GM12878 (cell line): ENCODE results near the gene SLCO3A1. TPM values are rescaled to one million over a fixed set of nuclear protein-coding genes. Genes with fewer than 3 reads are reported as not detected.

Source experiments
- ATAC-seq: fragments of 200-7000 bp; cut with Tn5 transposase; 3 replicates; pipeline ENCODE4 v1.9.1; 2020; ENCODE audit warnings: mild to moderate bottlenecking, moderate library complexity
- BruUV-seq: library from RNA; stranded (reverse); fragments of 400-500 nt; replicated peaks from 2 replicates; lab custom pipeline; 2021; lab: Mats Ljungman, UMichigan
- CTCF ChIA-PET: fragments of 300-600 bp; sonication (Branson Sonifier 250); formaldehyde crosslinking; extraction: SDS; loops from one replicate; lab custom pipeline; 2021; ENCODE audit warnings: inconsistent platforms; lab: Yijun Ruan, JAX
- POLR2A ChIA-PET: fragments of 350-600 bp; formaldehyde crosslinking; extraction: SDS; loops from one replicate; lab custom pipeline; 2021; ENCODE audit warnings: inconsistent platforms; lab: Charles Lee
- RAD21 ChIA-PET: fragments of 300-600 bp; sonication (Branson Sonifier 250); formaldehyde crosslinking; loops from one replicate; lab custom pipeline; 2023; ENCODE audit warnings: antibody characterized with exemption; ENCODE audit not compliant: unreplicated experiment; lab: Charles Lee
- SMC1A ChIA-PET: fragments of 300-600 bp; sonication (Branson Sonifier 250); formaldehyde crosslinking; loops from one replicate; lab custom pipeline; 2023; ENCODE audit not compliant: unreplicated experiment, uncharacterized antibody; lab: Charles Lee
- DNase-seq: peaks from one replicate; pipeline ENCODE4 v3.0.0-alpha.2; 2011; ENCODE audit warnings: low read depth, low spot score
- FAIRE-seq: peaks from 3 replicates; lab custom pipeline; 2011; peaks lifted over from hg19 to GRCh38; lab: Jason Lieb, UNC
- H2AFZ ChIP-seq: 2 replicates; pipeline ENCODE4 v1.6.0; 2011; ENCODE audit warnings: low read depth, low read length, control low read depth; ENCODE audit not compliant: control insufficient read depth
- H3K27ac ChIP-seq: 2 replicates; pipeline ENCODE4 v1.5.1; 2011; ENCODE audit warnings: control low read depth; ENCODE audit not compliant: control insufficient read depth, insufficient read depth
- H3K27me3 ChIP-seq, 2 experiments: replicated peaks in 1 of 2; 2 replicates each; pipeline versions ENCODE4 v1.6.0 to v1.6.1; 2011; ENCODE audit warnings: low read length in 1 of 2; ENCODE audit not compliant: control insufficient read depth in 2 of 2, insufficient read depth in 2 of 2
- H3K36me3 ChIP-seq, 2 experiments: 2 replicates each; pipeline ENCODE4 v1.5.1; 2011; ENCODE audit warnings: low read length in 1 of 2; ENCODE audit not compliant: control insufficient read depth in 2 of 2, insufficient read depth in 2 of 2
- H3K4me1 ChIP-seq: 2 replicates; pipeline ENCODE4 v1.6.1; 2011; ENCODE audit warnings: mild to moderate bottlenecking, low read length, moderate library complexity, mixed read lengths; ENCODE audit not compliant: control insufficient read depth, insufficient read depth
- H3K4me2 ChIP-seq: 2 replicates; pipeline ENCODE4 v1.6.0; 2011; ENCODE audit warnings: control low read depth; ENCODE audit not compliant: control insufficient read depth, insufficient read depth
- H3K4me3 ChIP-seq: fragments of 200-600 bp; sonication (generic); 2 replicates; pipeline ENCODE4 v1.5.1; 2016
- H3K79me2 ChIP-seq: 2 replicates; pipeline ENCODE4 v1.6.0; 2011; ENCODE audit warnings: low read length; ENCODE audit not compliant: control insufficient read depth, insufficient read depth
- H3K9ac ChIP-seq: 2 replicates; pipeline ENCODE4 v1.8.0; 2011; ENCODE audit warnings: low read length, control low read depth, mixed read lengths; ENCODE audit not compliant: control insufficient read depth, insufficient read depth
- H3K9me3 ChIP-seq: replicated peaks from 3 replicates; pipeline ENCODE4 v1.5.1; 2011; ENCODE audit warnings: mild to moderate bottlenecking, low read length; ENCODE audit not compliant: control insufficient read depth, insufficient read depth
- H4K20me1 ChIP-seq: 2 replicates; pipeline ENCODE4 v1.6.0; 2011; ENCODE audit not compliant: control insufficient read depth, insufficient read depth
- KLF5 ChIP-seq: fragments of 450-650 bp; IDR thresholded peaks from 2 replicates; pipeline ENCODE4 v1.6.1; 2014; ENCODE audit warnings: mild to moderate bottlenecking; ENCODE audit not compliant: partially characterized antibody
- MYB ChIP-seq: fragments of 150-350 bp; IDR thresholded peaks from 2 replicates; pipeline ENCODE4 v1.6.1; 2014; ENCODE audit warnings: mild to moderate bottlenecking, low read depth, low read length, borderline replicate concordance
- TARDBP ChIP-seq: IDR thresholded peaks from 2 replicates; pipeline ENCODE4 v1.6.1; 2016; ENCODE audit warnings: borderline replicate concordance
- YY1 ChIP-seq: IDR thresholded peaks from 2 replicates; pipeline ENCODE4 v1.6.1; 2011; ENCODE audit warnings: low read depth, mild to moderate bottlenecking, low read length
- WGBS: methylation state at CpG from one replicate; pipeline ENCODE4 v1.1.6; 2016; ENCODE audit warnings: low lambda C conversion rate; ENCODE audit not compliant: insufficient replicate concordance, insufficient coverage; ENCODE audit errors: missing lambda C conversion rate; 5-methylcytosine and 5-hydroxymethylcytosine counted together
- in situ Hi-C: fragments of 300-500 bp; cut with MboI; formaldehyde crosslinking; loops from 9 replicates; pipeline ENCODE4 v1.14.3; 2018; ENCODE audit warnings: mixed read lengths
- intact Hi-C: fragments of 100-400 bp; cut with micrococcal nuclease; formaldehyde crosslinking; loops from one replicate; pipeline ENCODE4 v1.14.2; 2022; ENCODE audit not compliant: unreplicated experiment
- polyA plus RNA-seq, 11 experiments: library from polyadenylated mRNA; depleted of rRNA in 4 of 11; unstranded in 6 of 11; stranded (reverse) in 5 of 11; fragments of >200 nt; fragmentation: Nextera tagmentation in 4 of 11; fragmentation: Illumina TruSeq in 1 of 11; extraction: Ambion mirVana in 4 of 11; extraction: Trizol in 1 of 11; gene quantifications; 1 replicate in 1 of 11; 2 replicates in 10 of 11; pipeline versions ENCODE4 v1.2.1 to v1.2.3, GENCODE V29; 2011 to 2016; ENCODE audit warnings: inconsistent platforms in 2 of 11, missing spikeins in 2 of 11, low read depth in 1 of 11
- total RNA-seq, 4 experiments: library from RNA; depleted of rRNA in 3 of 4; stranded (reverse); fragments of >200 nt in 3 of 4; fragmentation: Illumina TruSeq in 1 of 4; extraction: Trizol in 1 of 4; gene quantifications; 2 replicates each; pipeline versions ENCODE4 v1.2.1 to v1.2.3, GENCODE V29; 2013 to 2021
- TF ChIP-seq, protein P1 (sequence below): fragments of 450-650 bp; IDR thresholded peaks from 2 replicates; pipeline ENCODE4 v1.6.1; 2018; ENCODE audit warnings: borderline replicate concordance, mild to moderate bottlenecking; ENCODE audit not compliant: partially characterized antibody
- TF ChIP-seq, protein P2 (sequence below): IDR thresholded peaks from 2 replicates; pipeline ENCODE4 v1.6.1; 2012; ENCODE audit warnings: mild to moderate bottlenecking, low read depth, low read length

Gene SLCO3A1
- total and polyA plus RNA-seq, 10 of the 15 experiments (the other 5 are each of a cell fraction or from before 2014, with no cell fraction given) = 0.05 to 5.9 (median 0.31) TPM

DNA sequence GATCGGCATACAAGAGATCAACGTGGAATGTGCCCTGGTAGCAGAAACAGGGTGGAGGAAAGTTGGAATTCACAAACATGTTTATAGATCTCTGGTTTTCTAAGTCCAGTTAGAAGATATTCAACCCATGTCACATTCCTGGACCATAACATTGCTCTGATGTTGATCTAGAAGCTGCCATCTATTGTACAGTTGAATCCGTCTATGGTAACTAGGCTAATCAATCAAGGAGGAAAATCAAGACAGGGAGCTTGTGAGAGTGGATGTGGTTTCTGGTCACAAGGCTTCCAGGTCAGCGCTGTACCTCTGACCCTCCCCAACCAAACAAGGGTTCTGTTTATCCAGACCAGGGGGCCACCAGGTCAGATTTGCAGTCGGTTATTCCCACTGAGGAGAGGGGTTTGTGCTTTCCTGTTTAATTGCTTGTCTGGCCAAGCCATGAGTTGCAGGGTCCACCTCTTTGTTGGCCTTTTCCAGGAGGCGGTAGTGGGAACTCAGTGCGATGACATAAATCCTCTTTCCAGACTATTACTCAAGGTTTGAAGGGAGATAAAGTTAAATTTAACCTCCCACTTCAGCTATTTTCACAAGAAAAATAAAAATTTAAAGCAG lies 130.3 kb downstream of the SLCO3A1 start:
- ChIA-PET CTCF (interaction anchor here (0.6 to 3.3 kb wide), 2 partner anchors 29 to 277 kb away, joined by 3 to 10 read pairs; no protein-coding TSS in a partner anchor), SMC1A (interaction anchor here (0.9 to 1.8 kb wide), 2 partner anchors 22 to 119 kb away, joined by 3 to 5 read pairs; no protein-coding TSS in a partner anchor), RAD21 (interaction anchor here (0.7 kb wide), 1 partner anchor 85 kb away, joined by 3 read pairs; no protein-coding TSS in a partner anchor), POLR2A (no interaction called here)
- intact Hi-C loops = no loop called here
- H2AFZ ChIP-seq = no peak overlapping the region
- H3K4me3 ChIP-seq = no peak overlapping the region
- H4K20me1 ChIP-seq = no peaks in the 10 kb centered on the region
- no peaks in the 10 kb centered on the region for H3K4me1 ChIP-seq
- H3K36me3 ChIP-seq = no peaks in the 10 kb centered on the region
- H3K79me2 ChIP-seq = no peaks in the 10 kb centered on the region
- no peak overlapping the region for H3K4me2 ChIP-seq
- ATAC-seq (no peak), DNase-seq (no peak), FAIRE-seq (no peak)
- no peak overlapping the region for H3K27ac ChIP-seq
- in situ Hi-C loops = no loop called here
- 48% methylated on average over 7 of the region's 7 CpGs for WGBS
- BruUV-seq = no TSS peak
- TF ChIP-seq MYB (no peak), KLF5 (no peak), YY1 (no peak), TARDBP (no peak)
- TF ChIP-seq, protein P1, sequence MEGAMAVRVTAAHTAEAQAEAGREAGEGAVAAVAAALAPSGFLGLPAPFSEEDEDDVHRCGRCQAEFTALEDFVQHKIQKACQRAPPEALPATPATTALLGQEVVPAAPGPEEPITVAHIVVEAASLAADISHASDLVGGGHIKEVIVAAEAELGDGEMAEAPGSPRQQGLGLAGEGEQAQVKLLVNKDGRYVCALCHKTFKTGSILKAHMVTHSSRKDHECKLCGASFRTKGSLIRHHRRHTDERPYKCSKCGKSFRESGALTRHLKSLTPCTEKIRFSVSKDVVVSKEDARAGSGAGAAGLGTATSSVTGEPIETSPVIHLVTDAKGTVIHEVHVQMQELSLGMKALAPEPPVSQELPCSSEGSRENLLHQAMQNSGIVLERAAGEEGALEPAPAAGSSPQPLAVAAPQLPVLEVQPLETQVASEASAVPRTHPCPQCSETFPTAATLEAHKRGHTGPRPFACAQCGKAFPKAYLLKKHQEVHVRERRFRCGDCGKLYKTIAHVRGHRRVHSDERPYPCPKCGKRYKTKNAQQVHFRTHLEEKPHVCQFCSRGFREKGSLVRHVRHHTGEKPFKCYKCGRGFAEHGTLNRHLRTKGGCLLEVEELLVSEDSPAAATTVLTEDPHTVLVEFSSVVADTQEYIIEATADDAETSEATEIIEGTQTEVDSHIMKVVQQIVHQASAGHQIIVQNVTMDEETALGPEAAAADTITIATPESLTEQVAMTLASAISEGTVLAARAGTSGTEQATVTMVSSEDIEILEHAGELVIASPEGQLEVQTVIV = no peak
- TF ChIP-seq, protein P2, sequence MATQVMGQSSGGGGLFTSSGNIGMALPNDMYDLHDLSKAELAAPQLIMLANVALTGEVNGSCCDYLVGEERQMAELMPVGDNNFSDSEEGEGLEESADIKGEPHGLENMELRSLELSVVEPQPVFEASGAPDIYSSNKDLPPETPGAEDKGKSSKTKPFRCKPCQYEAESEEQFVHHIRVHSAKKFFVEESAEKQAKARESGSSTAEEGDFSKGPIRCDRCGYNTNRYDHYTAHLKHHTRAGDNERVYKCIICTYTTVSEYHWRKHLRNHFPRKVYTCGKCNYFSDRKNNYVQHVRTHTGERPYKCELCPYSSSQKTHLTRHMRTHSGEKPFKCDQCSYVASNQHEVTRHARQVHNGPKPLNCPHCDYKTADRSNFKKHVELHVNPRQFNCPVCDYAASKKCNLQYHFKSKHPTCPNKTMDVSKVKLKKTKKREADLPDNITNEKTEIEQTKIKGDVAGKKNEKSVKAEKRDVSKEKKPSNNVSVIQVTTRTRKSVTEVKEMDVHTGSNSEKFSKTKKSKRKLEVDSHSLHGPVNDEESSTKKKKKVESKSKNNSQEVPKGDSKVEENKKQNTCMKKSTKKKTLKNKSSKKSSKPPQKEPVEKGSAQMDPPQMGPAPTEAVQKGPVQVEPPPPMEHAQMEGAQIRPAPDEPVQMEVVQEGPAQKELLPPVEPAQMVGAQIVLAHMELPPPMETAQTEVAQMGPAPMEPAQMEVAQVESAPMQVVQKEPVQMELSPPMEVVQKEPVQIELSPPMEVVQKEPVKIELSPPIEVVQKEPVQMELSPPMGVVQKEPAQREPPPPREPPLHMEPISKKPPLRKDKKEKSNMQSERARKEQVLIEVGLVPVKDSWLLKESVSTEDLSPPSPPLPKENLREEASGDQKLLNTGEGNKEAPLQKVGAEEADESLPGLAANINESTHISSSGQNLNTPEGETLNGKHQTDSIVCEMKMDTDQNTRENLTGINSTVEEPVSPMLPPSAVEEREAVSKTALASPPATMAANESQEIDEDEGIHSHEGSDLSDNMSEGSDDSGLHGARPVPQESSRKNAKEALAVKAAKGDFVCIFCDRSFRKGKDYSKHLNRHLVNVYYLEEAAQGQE = no peak
- no peaks in the 10 kb centered on the region for H3K9me3 ChIP-seq
- H3K9ac ChIP-seq = no peak overlapping the region
- H3K27me3 ChIP-seq = no peaks in the 10 kb centered on the region
